Common myeloid progenitor, CD34-positive (primary cell): ENCODE results near the gene STK32B.

Experiments used
- CTCF ChIA-PET: fragments of 350-600 bp; sonication (Branson Sonifier 250); formaldehyde crosslinking; loops from one replicate; lab custom pipeline; 2021; ENCODE audit warnings: antibody characterized with exemption; lab: Charles Lee
- POLR2A ChIA-PET: fragments of 350-600 bp; sonication (Branson Sonifier 250); formaldehyde crosslinking; loops from one replicate; lab custom pipeline; 2021; ENCODE audit warnings: antibody characterized with exemption; lab: Charles Lee
- DNase-seq, 3 donors: peaks; one replicate each; pipeline versions ENCODE4 v3.0.0 to v3.0.0-alpha.2; 2013
- H3K27ac ChIP-seq, 2 experiments: 1 replicate in 1 of 2; 2 replicates in 1 of 2; pipeline ENCODE4 v1.7.0; 2013; ENCODE audit warnings: inconsistent platforms in 2 of 2, low read length in 2 of 2, mild to moderate bottlenecking in 2 of 2, low read depth in 1 of 2, moderate library complexity in 1 of 2; ENCODE audit not compliant: severe bottlenecking in 2 of 2, insufficient read depth in 1 of 2, poor library complexity in 1 of 2
- H3K27me3 ChIP-seq, 5 experiments: replicated peaks in 2 of 5; 1 replicate in 3 of 5; 2 replicates in 2 of 5; pipeline versions ENCODE4 v1.6.1 to v1.7.0; 2013; ENCODE audit warnings: low read length in 4 of 5, mild to moderate bottlenecking in 2 of 5, moderate library complexity in 2 of 5, inconsistent platforms in 1 of 5; ENCODE audit not compliant: insufficient read depth in 5 of 5, control insufficient read depth in 4 of 5
- H3K36me3 ChIP-seq, 4 experiments: 1 replicate in 2 of 4; 2 replicates in 2 of 4; pipeline versions ENCODE4 v1.6.1 to v1.7.0; 2013; ENCODE audit warnings: low read length in 3 of 4, control low read depth in 1 of 4, mild to moderate bottlenecking in 1 of 4; ENCODE audit not compliant: control insufficient read depth in 4 of 4, insufficient read depth in 4 of 4
- H3K4me1 ChIP-seq, 4 experiments: 1 replicate in 3 of 4; 2 replicates in 1 of 4; pipeline versions ENCODE4 v1.6.1 to v1.7.1; 2013; ENCODE audit warnings: low read length in 3 of 4, mild to moderate bottlenecking in 3 of 4, control low read depth in 1 of 4, inconsistent platforms in 1 of 4, moderate library complexity in 1 of 4; ENCODE audit not compliant: control insufficient read depth in 4 of 4, insufficient read depth in 4 of 4; ENCODE audit errors: control extremely low read depth in 1 of 4
- H3K4me3 ChIP-seq, 7 experiments: 1 replicate in 4 of 7; 2 replicates in 3 of 7; pipeline versions ENCODE4 v1.5.1 to v1.7.0; 2013; ENCODE audit warnings: mild to moderate bottlenecking in 7 of 7, low read length in 6 of 7, moderate library complexity in 6 of 7, inconsistent platforms in 2 of 7, low read depth in 2 of 7, control low read depth in 1 of 7; ENCODE audit not compliant: insufficient read depth in 4 of 7, control insufficient read depth in 1 of 7; ENCODE audit errors: extremely low read depth in 1 of 7
- H3K9me3 ChIP-seq, 5 experiments: 1 replicate in 4 of 5; 2 replicates in 1 of 5; pipeline versions ENCODE4 v1.6.1 to v1.7.1; 2013; ENCODE audit warnings: low read length in 4 of 5, mild to moderate bottlenecking in 2 of 5, inconsistent platforms in 1 of 5, low read depth in 1 of 5, moderate library complexity in 1 of 5; ENCODE audit not compliant: control insufficient read depth in 4 of 5, insufficient read depth in 2 of 5; ENCODE audit errors: control extremely low read depth in 1 of 5
- WGBS: methylation state at CpG from one replicate; pipeline ENCODE4 v1.1.5; 2013; ENCODE audit not compliant: insufficient coverage; 5-methylcytosine and 5-hydroxymethylcytosine counted together

Gene STK32B

GRCh38 chr4:5421416-5421815 lies 370.1 kb downstream of the STK32B start:
- WGBS = 94% methylated on average over 2 of the region's 3 CpGs
- no peaks in the 10 kb centered on the region for H3K27me3 ChIP-seq
- H3K9me3 ChIP-seq = peaks cover 0 to 22% (median 4%) of the 10 kb centered on the region in 5 experiments
- CTCF ChIA-PET = no interaction called here
- H3K36me3 ChIP-seq = peaks cover 0 to 29% (median 6%) of the 10 kb centered on the region in 4 experiments
- no peak overlapping the region for H3K27ac ChIP-seq
- H3K4me3 ChIP-seq = no peak overlapping the region
- POLR2A ChIA-PET = no interaction called here
- DNase-seq = no peak
- no peaks in the 10 kb centered on the region for H3K4me1 ChIP-seq

GRCh38 chr4:5422195-5422594 lies 370.9 kb downstream of the STK32B start:
- Histone ChIP-seq H3K27ac (no peak overlapping the region), H3K36me3 (peaks cover 0 to 21% (median 5%) of the 10 kb centered on the region in 4 experiments), H3K27me3 (no peaks in the 10 kb centered on the region), H3K9me3 (peaks cover 0 to 17% (median 0%) of the 10 kb centered on the region in 5 experiments), H3K4me3 (no peak overlapping the region), H3K4me1 (no peaks in the 10 kb centered on the region)
- 100% methylated on average over 2 of the region's 2 CpGs for WGBS
- CTCF ChIA-PET = no interaction called here
- POLR2A ChIA-PET = no interaction called here
- no peak for DNase-seq

GRCh38 chr4:5423670-5424069 lies 372.4 kb downstream of the STK32B start:
- ChIA-PET POLR2A (no interaction called here), CTCF (no interaction called here)
- Histone ChIP-seq H3K36me3 (peaks cover 0 to 7% (median under 1%) of the 10 kb centered on the region in 4 experiments), H3K4me3 (no peak overlapping the region), H3K27me3 (no peaks in the 10 kb centered on the region), H3K9me3 (peaks cover 0 to 9% (median 0%) of the 10 kb centered on the region in 5 experiments), H3K27ac (no peak overlapping the region), H3K4me1 (no peaks in the 10 kb centered on the region)
- 96% methylated on average over 6 of the region's 6 CpGs for WGBS
- DNase-seq = no peak

GRCh38 chr4:5424211-5424610 lies 372.9 kb downstream of the STK32B start:
- CTCF ChIA-PET = no interaction called here
- POLR2A ChIA-PET = no interaction called here
- H3K36me3 ChIP-seq = peaks cover 0 to 6% (median 0%) of the 10 kb centered on the region in 4 experiments
- no peak for DNase-seq
- H3K9me3 ChIP-seq = peaks cover 0 to 9% (median 0%) of the 10 kb centered on the region in 5 experiments
- H3K27me3 ChIP-seq = no peaks in the 10 kb centered on the region
- H3K4me3 ChIP-seq = no peak overlapping the region
- 96% methylated on average over 3 of the region's 3 CpGs for WGBS
- no peak overlapping the region for H3K27ac ChIP-seq
- no peaks in the 10 kb centered on the region for H3K4me1 ChIP-seq

GRCh38 chr4:5424901-5425300 lies 373.6 kb downstream of the STK32B start:
- Histone ChIP-seq H3K4me1 (no peaks in the 10 kb centered on the region), H3K4me3 (no peak overlapping the region), H3K27me3 (no peaks in the 10 kb centered on the region), H3K9me3 (peaks cover 0 to 9% (median under 1%) of the 10 kb centered on the region in 5 experiments), H3K27ac (no peak overlapping the region), H3K36me3 (peaks cover 0 to 6% (median 0%) of the 10 kb centered on the region in 4 experiments)
- POLR2A ChIA-PET = no interaction called here
- CTCF ChIA-PET = no interaction called here
- DNase-seq = no peak
- 96% methylated on average over 8 of the region's 8 CpGs for WGBS

GRCh38 chr4:5429747-5430146 lies 378.5 kb downstream of the STK32B start:
- Histone ChIP-seq H3K27ac (no peak overlapping the region), H3K27me3 (no peaks in the 10 kb centered on the region), H3K4me3 (no peak overlapping the region), H3K4me1 (no peaks in the 10 kb centered on the region), H3K9me3 (peaks cover 0 to 13% (median 0%) of the 10 kb centered on the region in 5 experiments), H3K36me3 (peaks cover 0 to 2% (median 0%) of the 10 kb centered on the region in 4 experiments)
- DNase-seq = no peak
- POLR2A ChIA-PET = no interaction called here
- CTCF ChIA-PET = no interaction called here

- WGBS = 100% methylated on average over 5 of the region's 5 CpGs
- CTCF ChIA-PET = interaction anchor here (1.0 kb wide), 1 partner anchor 275 kb away, joined by 3 read pairs; no protein-coding TSS in a partner anchor
- Histone ChIP-seq H3K9me3 (peaks cover 0 to 22% (median 7%) of the 10 kb centered on the region in 5 experiments), H3K27ac (no peak overlapping the region), H3K4me1 (no peaks in the 10 kb centered on the region), H3K36me3 (peaks cover 0 to 2% (median 0%) of the 10 kb centered on the region in 4 experiments), H3K27me3 (no peaks in the 10 kb centered on the region), H3K4me3 (no peak overlapping the region)
- POLR2A ChIA-PET = no interaction called here
- DNase-seq = no peak
Measured at GRCh38 chr4:5433196-5433595, 381.9 kb downstream of the STK32B start.
